ENCODE results near the gene RIC8B.

Gene RIC8B

GRCh38 chr12:106758349-106759110, 16.0 kb upstream of the RIC8B start:
- in situ Hi-C loops (cut with HindIII; ENCODE audit: low sequenced_read_pairs): no loop called here

DNA sequence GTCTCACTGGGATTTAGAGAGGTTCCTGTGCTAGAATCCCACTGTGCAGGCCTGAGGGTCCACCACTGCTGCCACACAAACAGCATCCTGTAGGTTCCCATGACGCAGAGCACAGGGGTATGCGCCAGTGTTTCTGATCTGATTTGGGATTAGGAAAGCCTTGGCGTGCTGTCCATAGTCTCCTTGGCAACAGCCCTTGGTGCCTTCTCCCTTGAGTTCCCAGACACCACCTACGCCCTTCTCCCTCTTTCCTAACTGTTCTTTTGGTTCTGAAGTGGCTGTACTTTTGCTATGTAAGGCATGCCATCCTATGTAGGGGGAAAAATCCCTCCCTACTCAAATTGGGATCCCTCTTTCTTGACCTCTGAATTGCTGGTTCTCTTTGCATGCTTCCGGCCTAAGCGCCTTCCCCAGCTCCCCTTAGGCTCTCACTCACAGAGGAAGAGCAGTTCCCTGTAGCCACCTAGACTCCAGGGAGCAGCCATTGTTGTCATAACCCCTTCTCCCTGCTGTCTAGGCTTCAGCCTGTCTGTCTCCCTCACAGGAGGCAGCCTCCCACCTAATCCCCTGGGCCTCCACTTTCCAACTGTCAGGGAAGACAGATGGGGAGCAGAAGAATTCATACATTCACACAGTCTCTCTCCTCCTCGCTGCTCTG, 14.8 kb upstream of the RIC8B start:
- in situ Hi-C loops (cut with HindIII; ENCODE audit: low sequenced_read_pairs): no loop called here

GRCh38 chr12:106760184-106760531, 14.3 kb upstream of the RIC8B start:
- in situ Hi-C loops (cut with HindIII; ENCODE audit: low sequenced_read_pairs): no loop called here

GRCh38 chr12:106764220-106764619, 10.3 kb upstream of the RIC8B start:
- in situ Hi-C loops (cut with HindIII; ENCODE audit: low sequenced_read_pairs): no loop called here

DNA sequence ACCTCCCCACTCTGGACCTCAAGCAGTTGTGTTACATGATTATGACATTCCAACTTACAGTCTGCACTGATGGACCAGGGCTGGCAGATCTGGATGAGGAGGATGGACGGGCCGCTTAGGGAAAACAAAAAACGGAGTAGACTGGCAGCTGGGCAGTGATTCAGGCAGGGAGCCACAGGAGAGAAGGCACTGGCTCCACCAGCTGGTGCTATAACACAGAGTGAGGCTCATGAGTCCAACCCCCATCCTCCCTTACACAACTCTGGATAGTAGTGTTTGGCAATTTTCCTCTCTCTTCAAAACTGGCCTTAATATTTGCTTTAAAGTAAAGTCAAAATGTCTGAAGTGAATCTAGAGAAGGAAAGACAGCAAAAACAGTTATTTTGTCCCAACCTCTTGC, 9.7 kb upstream of the RIC8B start:
- in situ Hi-C loops (cut with HindIII; ENCODE audit: low sequenced_read_pairs): no loop called here

- in situ Hi-C loops (cut with HindIII; ENCODE audit: low sequenced_read_pairs): no loop called here
Measured at GRCh38 chr12:106766393-106766826, 8.1 kb upstream of the RIC8B start.

DNA sequence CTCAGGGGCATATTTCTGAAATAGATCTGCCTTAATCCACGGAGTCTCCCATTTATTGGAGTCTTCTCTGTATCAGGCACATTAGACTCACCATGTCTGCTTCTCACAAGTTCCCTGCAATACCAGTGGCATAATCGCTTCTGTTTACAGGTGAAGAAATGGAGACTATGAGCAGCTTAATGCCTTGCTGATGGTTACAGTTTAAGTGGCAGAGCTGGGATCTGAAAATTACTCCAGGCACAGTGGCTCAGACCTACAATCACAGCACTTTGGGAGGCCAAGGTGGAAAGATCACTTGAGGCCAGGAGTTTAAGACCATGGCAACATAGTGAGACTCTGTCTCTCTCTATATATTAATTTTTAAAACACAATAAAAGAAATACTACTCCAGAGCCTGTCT, 7.3 kb upstream of the RIC8B start:
- in situ Hi-C loops (cut with HindIII; ENCODE audit: low sequenced_read_pairs): no loop called here

- in situ Hi-C loops (cut with HindIII; ENCODE audit: low sequenced_read_pairs): no loop called here
Measured at GRCh38 chr12:106767954-106768822, 6.3 kb upstream of the RIC8B start.

GRCh38 chr12:106769078-106769477, 5.4 kb upstream of the RIC8B start:
- in situ Hi-C loops (cut with HindIII; ENCODE audit: low sequenced_read_pairs): no loop called here

DNA sequence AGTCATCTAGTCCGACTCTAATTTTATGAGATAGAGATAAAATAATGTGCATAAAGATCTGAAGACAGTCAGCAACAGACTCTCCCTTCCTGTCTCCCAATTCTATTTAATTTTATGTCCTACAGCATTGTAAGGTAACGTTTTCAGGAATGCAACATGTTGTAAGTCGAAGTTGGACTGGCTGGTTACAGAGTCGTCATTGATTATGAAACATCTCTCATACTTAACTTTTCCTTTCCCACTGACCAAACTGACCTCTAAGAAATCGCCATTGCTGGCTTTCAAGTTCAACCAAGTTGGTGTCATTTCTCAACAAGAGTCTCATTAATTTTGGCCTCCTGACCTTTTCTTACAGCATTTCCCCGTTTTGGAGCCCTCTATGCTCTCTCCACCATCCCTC, 4.9 kb upstream of the RIC8B start:
- in situ Hi-C loops (cut with HindIII; ENCODE audit: low sequenced_read_pairs): no loop called here

DNA sequence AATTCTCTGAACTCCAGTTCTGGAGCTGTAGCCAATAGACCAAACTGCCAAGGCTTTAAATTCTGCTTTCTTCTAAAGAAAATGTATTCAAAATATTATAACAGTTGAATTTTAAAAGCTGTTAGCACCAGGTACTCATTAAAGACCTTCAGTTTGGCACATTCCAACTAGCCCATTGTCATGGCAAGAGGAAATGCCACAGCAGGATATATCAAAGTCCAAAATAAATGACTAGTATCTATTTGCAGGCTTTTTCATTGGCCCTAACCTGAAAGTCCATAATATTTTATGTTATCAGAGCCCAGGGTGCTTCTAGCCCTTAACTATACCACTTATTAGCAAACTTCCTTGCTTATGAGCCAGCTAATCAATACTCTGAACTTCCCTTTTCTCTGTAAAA, 3.1 kb upstream of the RIC8B start:
- in situ Hi-C loops (cut with HindIII; ENCODE audit: low sequenced_read_pairs): no loop called here

GRCh38 chr12:106773286-106774004, 1.0 kb upstream of the RIC8B start:
- in situ Hi-C loops (cut with HindIII; ENCODE audit: low sequenced_read_pairs): no loop called here

- in situ Hi-C loops (cut with HindIII; ENCODE audit: low sequenced_read_pairs): no loop called here
Measured at GRCh38 chr12:106774808-106775524, 484 bp downstream of the RIC8B start.

DNA sequence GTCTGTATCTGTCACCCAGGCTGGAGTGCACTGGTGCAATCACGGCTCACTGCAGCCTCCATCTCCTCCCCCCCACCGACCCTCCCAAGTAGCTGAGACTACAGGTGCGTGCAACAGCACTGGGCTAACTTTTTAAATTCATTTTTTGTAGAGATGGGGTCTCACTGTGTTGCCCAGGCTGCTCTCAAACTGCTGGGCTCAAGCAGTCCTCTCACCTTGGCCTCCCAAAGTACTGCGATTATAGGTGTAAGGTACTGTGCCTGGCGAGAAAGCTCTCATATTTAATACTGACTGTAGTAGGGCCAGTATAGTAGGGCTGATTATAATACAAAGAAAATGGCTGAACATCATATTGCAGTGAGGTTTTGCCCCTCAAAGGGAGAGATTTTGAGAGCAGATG, 2.4 kb downstream of the RIC8B start:
- in situ Hi-C loops (cut with HindIII; ENCODE audit: low sequenced_read_pairs): no loop called here

DNA sequence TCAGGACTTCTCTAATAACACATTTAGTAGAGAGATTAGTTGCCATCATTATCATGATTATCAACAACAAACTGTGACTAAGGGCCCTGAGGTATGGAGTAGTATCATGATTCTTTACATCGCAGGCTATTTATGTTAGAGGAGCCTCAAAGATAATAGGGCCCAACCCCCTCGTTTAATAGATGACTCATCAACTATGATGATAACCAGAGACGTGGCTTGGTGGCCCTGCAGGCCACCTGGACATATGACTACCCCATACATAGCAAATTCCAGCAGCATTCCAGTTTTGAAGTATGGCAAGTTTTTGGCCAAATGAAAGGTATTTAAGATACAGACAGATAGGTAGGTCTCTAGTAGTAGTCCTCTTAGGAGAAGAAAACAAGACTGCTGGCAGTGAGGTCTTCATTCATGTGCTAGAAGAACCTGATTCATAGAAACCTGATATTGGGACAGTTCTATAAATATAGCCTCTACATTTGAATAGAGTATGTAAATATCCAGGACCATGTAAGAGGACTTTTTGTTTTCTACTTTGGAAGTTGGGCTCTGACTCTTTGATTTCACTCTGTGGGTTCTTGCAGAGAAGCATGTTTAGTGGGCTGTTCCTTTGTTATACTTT, 5.6 kb downstream of the RIC8B start:
- in situ Hi-C loops (cut with HindIII; ENCODE audit: low sequenced_read_pairs): no loop called here

DNA sequence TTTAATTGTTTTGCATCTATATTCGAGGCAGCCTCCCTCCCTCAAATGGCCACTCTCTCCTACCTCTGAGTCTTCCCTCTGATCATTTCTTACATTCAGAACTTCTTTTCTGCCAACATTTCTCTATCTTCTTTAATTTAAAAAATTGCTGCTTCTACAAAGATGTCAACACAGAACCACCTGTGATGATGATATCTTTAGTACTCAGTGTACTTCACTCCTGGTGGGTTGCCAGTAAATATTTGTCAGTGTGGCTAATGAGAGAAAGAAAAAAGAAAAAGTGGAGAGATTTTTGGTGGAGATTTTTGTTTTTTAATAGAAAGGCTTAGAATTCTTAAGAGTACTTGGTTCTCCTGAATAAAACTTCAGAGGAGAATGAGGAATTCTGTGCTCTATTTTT, 8.1 kb downstream of the RIC8B start:
- in situ Hi-C loops (cut with HindIII; ENCODE audit: low sequenced_read_pairs): no loop called here

GRCh38 chr12:106783515-106783914, 9.0 kb downstream of the RIC8B start:
- in situ Hi-C loops (cut with HindIII; ENCODE audit: low sequenced_read_pairs): no loop called here

GRCh38 chr12:106790020-106790419, 15.5 kb downstream of the RIC8B start:
- in situ Hi-C loops (cut with HindIII; ENCODE audit: low sequenced_read_pairs): no loop called here

DNA sequence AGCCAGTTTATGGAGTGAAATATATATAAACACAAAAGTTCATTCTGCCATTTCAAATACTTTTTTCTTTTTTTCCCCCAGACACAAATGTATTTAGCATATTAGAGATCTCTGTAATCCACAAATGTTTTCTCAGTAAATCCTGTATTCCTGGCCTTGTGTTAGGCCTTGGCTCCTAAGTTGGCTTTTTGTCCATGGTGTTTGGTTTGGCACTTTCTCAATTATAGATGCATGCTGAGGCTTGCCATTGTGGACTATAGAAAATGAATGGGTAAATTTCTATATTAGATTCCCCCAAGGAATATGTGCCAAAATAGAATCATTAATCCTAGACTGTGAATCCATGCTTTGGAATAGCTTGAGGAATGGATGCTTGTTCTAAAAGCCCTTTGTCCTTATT, 17.0 kb downstream of the RIC8B start:
- in situ Hi-C loops (cut with HindIII; ENCODE audit: low sequenced_read_pairs): no loop called here

GRCh38 chr12:106794369-106794768, 19.9 kb downstream of the RIC8B start:
- in situ Hi-C loops (cut with HindIII; ENCODE audit: low sequenced_read_pairs): no loop called here

All from DLD1 (cell line).